HG03196 (cell line): ENCODE measurements around the gene ERF.

ENCODE experiments used
- ATAC-seq: cut with Tn5 transposase; IDR thresholded peaks from one replicate; pipeline ENCODE4 v1.9.1; 2021; ENCODE audit not compliant: unreplicated experiment

ERF gene

DNA sequence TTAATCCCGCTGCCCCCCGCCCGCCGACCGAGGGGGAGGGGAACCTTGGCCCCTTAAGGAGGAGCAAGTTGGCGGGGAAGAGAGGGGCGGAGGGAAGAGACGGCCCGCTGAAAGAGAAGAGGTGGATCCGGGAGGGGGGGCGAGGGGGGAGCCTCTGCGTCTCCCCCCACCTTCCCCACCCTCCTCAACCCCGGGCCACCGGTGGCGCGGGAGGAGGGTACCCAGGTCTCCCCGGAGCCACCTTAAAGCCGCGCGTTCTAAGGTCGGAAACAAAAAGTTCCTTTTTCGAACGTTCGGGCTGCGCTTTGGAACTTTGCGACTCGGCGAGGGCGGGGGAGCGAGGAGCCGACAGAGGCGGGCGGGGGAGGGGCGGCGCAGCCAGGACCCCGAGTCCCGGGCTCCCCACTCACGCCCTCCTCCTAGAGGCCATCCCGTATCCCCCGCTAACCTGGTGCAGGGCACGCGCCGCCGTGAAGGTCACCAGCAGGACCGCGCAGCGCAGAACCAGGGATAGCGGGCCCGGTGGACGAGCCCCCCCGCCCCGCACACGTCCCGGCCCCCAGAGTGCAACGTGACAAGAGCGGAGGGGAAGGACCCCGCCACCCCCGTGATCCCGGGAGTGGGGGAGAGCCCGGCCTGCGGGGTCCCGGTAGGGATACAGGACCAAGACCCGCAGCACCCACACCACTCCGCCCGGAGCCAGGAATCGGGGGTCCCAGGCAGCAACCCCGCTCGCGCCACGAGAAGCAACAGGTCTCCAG, 659 bp downstream of the ERF start:
- peak; percentile 27 for ATAC-seq

- peak; percentile 6 for ATAC-seq
Observed at GRCh38 chr19:42253245-42254088, 1.5 kb downstream of the ERF start.

DNA sequence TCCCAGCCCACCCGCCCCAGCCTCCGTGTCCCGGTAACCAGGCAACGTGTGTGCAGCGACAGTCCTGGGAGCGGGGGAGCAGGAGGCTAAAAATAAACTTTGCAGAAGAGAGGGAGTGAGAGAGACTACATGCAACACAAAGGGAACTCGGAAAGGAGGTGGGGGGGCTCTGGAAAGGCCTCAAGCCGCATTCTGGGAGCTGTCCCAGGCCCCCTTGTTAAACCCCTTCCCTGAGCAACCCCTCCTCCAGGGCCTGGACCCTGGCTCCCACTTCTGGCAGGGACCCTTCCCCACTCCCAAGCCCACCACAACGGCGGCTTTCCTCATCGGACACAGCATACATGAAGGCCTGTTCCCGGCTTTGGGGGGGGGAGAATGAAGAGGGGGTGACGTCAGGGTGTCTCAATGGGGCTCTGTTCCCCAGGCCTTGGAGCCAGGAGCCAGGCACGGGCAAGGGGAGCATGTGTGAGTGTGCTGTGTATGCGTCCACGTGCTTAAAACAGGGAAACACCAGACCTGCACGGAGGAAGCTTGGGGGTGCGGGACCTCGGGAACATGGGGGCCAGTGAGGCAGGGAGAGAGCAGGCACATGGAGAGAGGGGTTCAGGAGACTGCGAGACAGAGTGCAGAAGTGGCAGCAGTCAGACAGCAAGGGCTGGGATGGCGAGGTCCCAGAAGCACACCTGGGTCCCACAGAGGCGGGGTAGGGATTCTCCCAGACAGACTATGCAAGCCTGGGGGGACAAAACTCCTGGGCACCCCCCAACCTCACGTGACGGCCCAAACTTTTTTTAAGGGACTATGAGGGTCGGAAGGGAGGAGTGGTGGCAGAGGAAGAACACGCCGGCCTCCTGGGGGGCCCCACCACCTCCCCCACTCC, 2.3 kb downstream of the ERF start:
- ATAC-seq: no peak

DNA sequence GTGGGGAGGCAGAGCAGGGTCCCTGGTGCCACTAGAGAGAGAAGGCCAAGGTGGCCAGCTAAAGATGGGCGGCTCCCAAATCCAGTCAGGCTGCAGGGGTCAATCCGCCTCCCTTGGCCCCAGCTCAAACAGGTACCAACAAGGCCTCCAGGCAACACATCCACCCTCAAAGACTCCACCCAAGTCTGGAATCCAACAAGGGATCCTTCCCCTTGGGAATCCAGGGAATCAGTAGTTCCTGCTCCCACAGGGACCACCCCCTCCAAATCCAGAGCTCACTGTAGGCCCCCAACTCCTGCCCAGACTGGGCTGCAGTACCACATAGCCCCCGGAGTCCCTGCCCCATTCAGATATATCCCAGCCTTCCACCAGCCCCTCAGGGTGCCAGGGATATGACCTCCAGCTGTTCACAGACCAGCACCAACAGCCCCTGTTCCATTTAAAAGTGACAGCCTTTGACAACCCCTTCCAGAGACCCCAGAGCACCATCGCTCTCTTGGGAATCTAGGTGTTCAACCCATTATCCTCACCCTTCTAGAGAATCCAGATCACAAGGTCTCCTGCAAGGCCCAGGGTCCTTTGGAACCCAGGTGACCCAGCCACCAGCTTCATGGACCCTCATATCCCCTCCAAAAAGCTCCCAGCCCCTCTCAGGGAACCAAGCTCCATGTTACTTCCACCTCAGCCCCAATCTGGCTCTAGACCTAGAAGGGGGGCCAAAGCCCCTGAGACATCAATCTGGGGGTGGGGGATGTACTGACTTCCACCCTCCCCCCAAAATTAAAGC, 3.2 kb downstream of the ERF start:
- no peak for ATAC-seq

DNA sequence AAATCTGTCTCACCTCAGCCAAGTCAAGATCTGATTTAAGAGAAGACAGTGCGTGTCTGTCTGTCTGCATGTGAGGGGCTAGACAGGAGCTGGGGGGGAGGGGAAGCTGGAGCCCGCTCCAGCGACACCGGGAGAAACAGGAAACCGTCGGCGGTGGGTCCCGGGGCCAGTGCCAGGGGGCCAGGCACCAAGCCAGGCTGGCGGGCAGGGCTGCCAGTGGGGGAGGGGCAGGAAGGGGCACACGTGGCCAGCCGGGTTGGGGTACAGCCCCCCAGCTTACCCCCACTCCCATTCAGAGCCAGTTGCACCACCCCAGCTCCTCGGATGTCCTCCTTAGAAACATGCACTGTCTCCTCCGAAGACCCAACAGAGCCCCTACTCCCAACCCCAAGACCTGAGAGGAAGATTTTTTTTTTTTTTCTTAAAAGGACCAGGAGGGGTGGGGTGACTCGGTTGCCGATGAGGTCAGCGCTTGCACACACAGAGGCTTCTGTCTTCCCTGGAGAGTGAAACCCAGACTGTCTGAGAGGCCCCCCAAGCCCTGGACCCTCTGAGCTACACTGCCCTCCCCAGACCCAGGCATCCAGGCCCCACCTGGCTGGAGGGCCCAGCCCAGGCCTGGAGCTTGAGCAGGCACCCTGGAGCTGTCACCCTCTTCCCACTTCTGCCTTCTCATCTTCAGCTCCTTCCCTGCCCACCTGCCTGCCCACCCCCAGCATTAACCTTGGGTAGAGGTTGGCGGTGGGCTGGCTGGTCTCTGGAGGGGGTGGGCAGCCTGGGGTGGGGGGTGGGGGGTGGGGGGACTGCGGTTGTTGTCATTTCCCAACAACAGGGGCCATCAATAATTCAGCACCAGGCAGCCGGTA, 4.0 kb downstream of the ERF start:
- ATAC-seq: no peak

GRCh38 chr19:42250183-42250665, 4.7 kb downstream of the ERF start:
- no peak for ATAC-seq

GRCh38 chr19:42249769-42250168, 5.2 kb downstream of the ERF start:
- no peak for ATAC-seq

GRCh38 chr19:42249149-42249750, 5.7 kb downstream of the ERF start:
- ATAC-seq: no peak

- no peak for ATAC-seq
Observed at GRCh38 chr19:42248270-42249148, 6.4 kb downstream of the ERF start.

GRCh38 chr19:42247640-42248199, 7.2 kb downstream of the ERF start:
- ATAC-seq: no peak

- no peak for ATAC-seq
Observed at GRCh38 chr19:42246922-42247639, 7.8 kb downstream of the ERF start.

- ATAC-seq: no peak
Observed at GRCh38 chr19:42246143-42246921, 8.6 kb downstream of the ERF start.

GRCh38 chr19:42245231-42245630, 9.7 kb downstream of the ERF start:
- ATAC-seq: no peak

GRCh38 chr19:42244347-42245220, 10.3 kb downstream of the ERF start:
- peak; percentile 32 for ATAC-seq
